GM19025 (cell line): ENCODE measurements around the gene ACIN1.

Experiments
- ATAC-seq: cut with Tn5 transposase; IDR thresholded peaks from one replicate; pipeline ENCODE4 v1.9.1; 2021; ENCODE audit warnings: mild to moderate bottlenecking, low read depth, moderate library complexity; ENCODE audit not compliant: unreplicated experiment

ACIN1 gene

GRCh38 chr14:23125933-23126524, 31.1 kb upstream of the ACIN1 start:
- ATAC-seq: no peak

- ATAC-seq: no peak
Measured at GRCh38 chr14:23125011-23125410, 30.1 kb upstream of the ACIN1 start.

- no peak for ATAC-seq
Measured at GRCh38 chr14:23124337-23124954, 29.5 kb upstream of the ACIN1 start.

- ATAC-seq: no peak
Measured at GRCh38 chr14:23123419-23123818, 28.5 kb upstream of the ACIN1 start.

- no peak for ATAC-seq
Measured at GRCh38 chr14:23122086-23122485, 27.1 kb upstream of the ACIN1 start.

GRCh38 chr14:23121361-23121771, 26.4 kb upstream of the ACIN1 start:
- no peak for ATAC-seq

- ATAC-seq: no peak
Measured at GRCh38 chr14:23120541-23121251, 25.8 kb upstream of the ACIN1 start.

GRCh38 chr14:23119363-23120327, 24.7 kb upstream of the ACIN1 start:
- no peak for ATAC-seq

GRCh38 chr14:23118506-23119362, 23.8 kb upstream of the ACIN1 start, which contains the start of gene CEBPE:
Gene CEBPE, minus strand, starts transcription at chr14:23119255. Its CDS starts 164 bp downstream, at chr14:23119091.
- no peak for ATAC-seq

GRCh38 chr14:23117371-23118020, 22.6 kb upstream of the ACIN1 start:
- ATAC-seq: no peak

GRCh38 chr14:23115918-23116317, 21.0 kb upstream of the ACIN1 start:
- ATAC-seq: no peak

GRCh38 chr14:23115039-23115731, 20.2 kb upstream of the ACIN1 start:
- no peak for ATAC-seq

- ATAC-seq: no peak
Measured at GRCh38 chr14:23114669-23115038, 19.7 kb upstream of the ACIN1 start.

GRCh38 chr14:23114120-23114458, 19.2 kb upstream of the ACIN1 start:
- ATAC-seq: no peak

- no peak for ATAC-seq
Measured at GRCh38 chr14:23113431-23114119, 18.6 kb upstream of the ACIN1 start.

GRCh38 chr14:23112359-23113178, 17.6 kb upstream of the ACIN1 start:
- no peak for ATAC-seq

- no peak for ATAC-seq
Measured at GRCh38 chr14:23110579-23111365, 15.8 kb upstream of the ACIN1 start.
